Measurements from ENCODE around the gene NBPF3.
"Not testable (repeated sequence)": the region's sequence is repeated elsewhere in the genome, so short reads cannot be mapped to it uniquely, and the experiment has no call there.

NBPF3 gene, protein sequence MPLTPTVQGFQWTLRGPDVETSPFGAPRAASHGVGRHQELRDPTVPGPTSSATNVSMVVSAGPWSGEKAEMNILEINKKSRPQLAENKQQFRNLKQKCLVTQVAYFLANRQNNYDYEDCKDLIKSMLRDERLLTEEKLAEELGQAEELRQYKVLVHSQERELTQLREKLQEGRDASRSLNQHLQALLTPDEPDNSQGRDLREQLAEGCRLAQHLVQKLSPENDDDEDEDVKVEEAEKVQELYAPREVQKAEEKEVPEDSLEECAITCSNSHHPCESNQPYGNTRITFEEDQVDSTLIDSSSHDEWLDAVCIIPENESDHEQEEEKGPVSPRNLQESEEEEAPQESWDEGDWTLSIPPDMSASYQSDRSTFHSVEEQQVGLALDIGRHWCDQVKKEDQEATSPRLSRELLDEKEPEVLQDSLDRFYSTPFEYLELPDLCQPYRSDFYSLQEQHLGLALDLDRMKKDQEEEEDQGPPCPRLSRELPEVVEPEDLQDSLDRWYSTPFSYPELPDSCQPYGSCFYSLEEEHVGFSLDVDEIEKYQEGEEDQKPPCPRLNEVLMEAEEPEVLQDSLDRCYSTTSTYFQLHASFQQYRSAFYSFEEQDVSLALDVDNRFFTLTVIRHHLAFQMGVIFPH

DNA sequence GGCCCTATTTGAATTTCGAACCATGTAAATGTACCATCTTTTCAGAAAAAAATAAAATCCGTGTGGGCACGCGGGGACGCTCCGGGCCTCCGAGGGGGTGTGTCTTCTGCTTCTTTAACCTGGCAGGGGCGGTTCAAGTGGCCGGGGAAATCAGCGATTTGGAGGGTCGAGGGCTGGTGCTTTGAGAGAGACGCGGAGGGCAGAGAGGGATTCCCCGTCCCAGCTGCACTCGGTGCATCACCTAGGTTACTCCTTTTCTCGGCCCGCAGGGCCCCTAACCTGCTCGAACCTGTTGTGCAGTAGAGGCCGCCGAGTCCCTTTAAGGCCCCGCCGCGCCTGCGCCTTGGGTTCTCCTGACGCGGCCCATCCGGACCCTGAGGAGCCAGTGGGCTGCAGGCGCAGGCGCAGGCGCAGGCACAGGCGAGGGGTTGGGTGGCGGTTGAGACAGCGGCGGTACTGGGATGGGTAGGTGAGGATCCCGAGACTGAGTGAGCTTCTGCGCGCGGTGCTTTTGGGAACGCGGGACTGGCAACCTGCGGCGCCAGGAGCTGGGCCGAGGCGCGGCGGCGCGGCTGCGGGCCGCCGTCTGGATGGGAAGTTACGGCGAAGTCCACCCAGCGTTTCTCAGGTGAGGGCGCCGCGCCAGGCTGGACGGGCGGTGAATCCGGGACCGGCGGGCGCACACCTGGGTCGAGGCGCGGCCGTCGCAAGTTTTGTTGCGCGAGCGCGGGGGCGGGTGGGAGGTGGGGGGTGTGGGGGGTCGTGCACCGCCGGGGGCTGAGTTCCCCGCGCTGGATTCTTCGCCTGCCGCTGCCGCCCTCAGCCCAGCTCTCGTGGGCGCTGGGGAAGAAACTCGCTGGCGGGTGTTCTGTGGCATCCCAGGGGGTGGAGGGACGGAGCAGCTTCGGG, at the start of gene NBPF3:
Gene NBPF3, plus strand, starts transcription at position 417 of the 909 bp plus-strand sequence. CDS start 4,950 bp downstream, outside the sequence.
- peak; percentile 47 to 53 for DNase-seq (ENCODE audit: low read depth in 2 of 2)

DNA sequence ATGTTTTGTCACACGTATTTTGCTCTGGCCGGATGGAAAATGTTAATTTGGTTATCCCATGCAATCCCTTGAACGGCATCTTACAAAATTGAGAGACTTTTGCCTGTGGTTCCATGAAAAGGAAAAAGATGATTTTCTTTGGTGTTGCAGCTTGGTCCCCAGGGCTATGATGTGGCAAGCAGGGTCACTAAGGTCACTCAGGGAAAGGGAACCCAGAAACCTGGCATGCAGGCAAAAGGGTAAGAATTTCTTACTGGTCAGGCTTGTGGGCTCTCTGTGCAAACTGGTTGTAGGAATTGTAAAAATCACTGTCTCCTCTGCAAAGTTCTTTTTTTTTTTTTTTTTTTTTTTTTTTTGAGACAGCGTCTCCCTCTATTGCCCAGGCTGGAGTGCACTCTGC, 48.4 kb upstream of the NBPF3 start:
- no peak for DNase-seq (ENCODE audit: low read depth in 2 of 2)

DNA sequence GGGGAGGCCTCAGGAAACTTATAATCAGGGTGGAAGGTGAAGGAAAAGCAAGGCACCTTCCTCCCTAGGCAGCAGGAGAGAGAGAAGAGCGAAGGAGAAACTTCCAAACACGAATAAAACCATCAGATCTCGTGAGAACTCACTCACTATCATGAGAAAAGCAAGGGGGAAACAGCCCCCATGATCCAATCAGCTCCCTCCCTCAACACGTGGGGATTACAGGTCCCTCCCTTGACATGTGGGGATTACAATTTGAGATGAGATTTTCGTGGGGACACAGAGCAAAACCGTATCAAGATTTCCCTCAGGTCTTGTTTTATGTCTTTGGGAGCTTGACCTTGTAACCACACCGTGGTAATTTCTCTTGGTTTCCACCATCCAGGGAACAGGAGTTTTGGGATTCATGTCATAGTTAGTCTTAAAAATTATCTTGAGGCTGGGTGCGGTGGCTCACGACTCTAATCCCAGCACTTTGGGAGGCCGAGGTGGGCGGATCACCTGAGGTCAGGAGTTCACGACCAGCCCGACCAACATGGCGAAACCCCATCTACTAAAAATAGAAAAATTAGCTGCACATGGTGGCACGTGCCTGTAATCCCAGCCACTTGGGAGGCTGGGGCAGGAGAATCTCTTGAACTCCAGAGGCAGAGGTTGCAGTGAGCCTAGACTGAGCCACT, 47.2 kb upstream of the NBPF3 start:
- no peak for DNase-seq (ENCODE audit: low read depth in 2 of 2)

DNA sequence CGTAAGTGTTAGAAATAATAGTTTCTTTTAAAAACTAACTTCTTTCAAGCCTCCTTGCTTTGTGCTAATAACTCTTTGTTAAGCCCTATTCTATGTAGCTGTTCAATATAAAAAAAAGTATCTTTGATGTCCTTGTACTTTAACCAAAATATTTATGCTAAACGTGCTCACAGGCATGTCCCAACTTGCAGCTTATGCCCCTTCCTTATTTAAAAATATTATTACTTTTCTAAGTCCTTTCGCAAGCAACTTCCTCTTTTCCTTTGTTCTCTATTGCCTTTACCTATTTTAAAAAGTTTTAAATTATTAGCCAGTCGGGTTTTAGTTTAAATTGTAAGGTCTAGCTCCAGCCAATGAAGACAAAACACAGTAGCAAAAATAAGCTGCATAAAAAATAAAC, 43.4 kb upstream of the NBPF3 start:
- no peak for DNase-seq (ENCODE audit: low read depth in 2 of 2)

DNA sequence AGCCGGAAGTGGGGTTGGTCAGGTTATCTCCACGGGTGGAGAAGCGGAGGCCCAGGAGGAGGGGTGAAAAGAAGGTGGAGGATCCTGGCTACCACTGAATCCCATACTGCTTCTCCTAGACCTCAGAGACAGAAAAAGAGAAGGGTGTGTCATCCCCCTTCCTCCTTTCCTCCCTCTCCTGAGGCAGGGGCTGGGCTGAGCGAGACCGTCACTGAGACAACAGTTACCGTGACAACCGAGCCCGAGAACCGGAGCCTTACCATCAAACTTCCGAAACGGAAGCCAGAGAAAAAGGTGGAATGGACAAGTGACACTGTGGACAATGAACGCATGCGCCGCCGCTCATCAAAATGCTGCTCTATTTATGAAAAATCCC, 42.1 kb upstream of the NBPF3 start:
- no peak for DNase-seq (ENCODE audit: low read depth in 2 of 2)

DNA sequence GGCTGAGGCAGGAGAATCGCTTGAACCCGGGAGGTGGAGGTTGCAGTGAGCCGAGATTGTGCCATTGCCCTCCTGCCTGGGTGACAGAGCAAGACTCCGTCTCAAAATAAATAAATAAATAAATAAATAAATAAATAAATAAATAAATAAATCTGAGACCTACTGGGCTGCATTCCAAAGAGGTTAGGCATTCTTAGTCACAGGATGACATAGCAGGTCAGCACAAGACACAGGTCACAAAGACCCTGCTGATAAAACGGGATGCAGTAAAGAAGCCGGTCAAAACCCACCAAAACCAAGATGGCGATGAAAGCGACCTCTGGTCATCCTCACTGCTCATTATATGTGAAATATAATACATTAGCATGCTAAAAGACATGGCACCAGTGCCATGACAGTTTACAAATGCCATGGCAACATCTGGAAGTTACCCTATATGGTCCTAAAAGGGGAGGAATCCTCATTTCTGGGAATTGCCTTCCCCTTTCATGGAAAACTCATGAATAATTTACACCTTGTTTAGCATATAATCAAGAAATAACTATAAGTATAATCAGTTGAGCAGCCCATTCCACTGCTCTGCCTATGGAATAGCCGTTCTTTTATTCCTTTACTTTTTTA, 38.1 kb upstream of the NBPF3 start:
- not testable (repeated sequence) for DNase-seq (ENCODE audit: low read depth in 2 of 2)

DNA sequence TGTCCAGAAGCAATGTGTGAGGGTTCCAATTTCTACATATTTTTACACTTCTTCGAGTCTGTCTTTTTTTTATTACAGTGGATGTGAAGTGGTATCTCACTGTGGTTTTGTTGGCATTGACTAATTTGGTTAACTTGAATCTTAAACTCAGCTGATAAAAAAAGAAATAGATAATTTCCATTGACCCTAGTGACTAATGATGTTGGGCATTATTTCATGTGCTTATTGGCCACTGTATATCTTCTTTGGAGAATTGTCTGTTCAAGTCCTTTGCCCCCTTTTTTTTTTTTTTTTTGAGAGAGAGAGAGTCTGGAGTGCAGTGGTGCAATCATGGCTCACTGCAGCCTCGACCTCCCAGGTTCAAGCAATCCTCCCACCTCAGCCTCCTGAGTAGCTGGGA, 33.3 kb upstream of the NBPF3 start:
- no peak for DNase-seq (ENCODE audit: low read depth in 2 of 2)

DNA sequence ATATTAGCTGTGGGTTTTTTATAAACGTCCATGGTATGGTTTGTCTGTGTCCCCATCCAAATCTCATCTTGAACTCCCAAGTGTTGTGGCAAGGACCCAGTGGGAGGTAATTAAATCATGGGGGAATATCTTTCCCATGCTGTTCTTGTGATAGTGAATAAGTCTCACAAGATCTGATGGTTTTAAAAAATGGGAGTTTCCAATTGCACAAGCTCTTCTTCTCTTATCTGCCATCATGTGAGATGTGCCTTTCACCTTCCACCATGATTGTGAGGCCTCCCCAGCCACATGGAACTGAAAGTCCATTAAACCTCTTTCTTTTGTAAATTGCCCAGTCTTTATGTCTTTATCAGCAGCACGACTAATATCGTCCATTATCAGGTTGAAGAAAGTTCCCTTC, 30.0 kb upstream of the NBPF3 start:
- not testable (repeated sequence) for DNase-seq (ENCODE audit: low read depth in 2 of 2)

DNA sequence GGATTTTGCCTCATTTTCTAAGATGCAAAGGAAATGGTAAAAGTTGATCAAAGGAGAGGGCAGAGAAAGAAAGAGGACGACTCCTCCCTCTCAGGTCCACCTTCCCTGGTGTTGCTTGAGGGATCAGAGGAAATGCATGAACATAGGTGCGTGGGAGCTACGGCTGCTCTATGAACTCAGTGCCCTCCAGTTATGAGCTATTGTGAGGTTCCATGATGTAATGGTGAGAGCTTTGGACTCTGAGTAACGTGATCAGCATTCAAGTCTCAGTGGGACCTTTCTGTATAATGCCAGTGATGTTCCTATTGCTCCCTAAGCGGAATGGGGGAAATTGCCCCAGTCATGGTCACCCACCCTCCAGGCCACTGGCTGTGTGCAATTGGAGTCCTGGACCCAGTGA, 25.9 kb upstream of the NBPF3 start:
- DNase-seq (ENCODE audit: low read depth in 2 of 2): no peak

DNA sequence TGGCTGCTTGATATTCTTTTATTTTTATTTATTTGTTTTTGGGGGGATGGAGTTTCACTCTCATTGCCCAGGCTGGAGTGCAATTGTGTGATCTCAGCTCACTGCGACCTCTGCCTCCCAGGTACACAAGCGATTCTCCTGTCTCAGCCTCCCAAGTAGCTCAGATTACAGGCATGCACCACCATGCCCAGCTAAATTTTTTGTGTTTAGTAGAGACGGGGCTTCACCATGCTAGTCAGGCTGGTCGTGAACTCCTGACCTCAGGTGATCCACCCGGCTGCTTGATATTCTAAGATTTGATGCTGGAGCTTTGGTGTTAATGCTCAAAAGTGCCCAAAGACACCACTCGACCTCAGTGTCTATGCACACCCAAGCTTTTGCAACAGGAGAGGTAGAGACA, 19.6 kb upstream of the NBPF3 start:
- DNase-seq (ENCODE audit: low read depth in 2 of 2): not testable (repeated sequence)

DNA sequence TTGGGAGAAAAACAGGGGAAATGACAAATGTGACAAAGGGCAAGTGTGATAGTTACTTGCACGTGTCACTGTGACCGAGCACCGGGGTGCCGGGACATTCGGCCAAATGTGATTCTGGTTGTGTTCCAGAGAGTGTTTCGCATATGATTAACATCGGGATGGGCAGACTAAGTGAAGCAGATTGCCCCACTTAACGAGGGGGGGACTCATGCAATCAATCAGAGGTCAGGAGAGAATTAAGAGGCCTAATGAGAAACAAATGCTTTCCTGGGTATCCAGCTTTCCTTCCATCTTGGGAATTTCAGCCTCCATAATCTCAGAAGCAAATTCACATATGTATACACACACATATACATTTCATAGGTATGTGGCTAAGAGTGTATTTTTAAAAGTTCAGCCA, 18.6 kb upstream of the NBPF3 start:
- not testable (repeated sequence) for DNase-seq (ENCODE audit: low read depth in 2 of 2)

DNA sequence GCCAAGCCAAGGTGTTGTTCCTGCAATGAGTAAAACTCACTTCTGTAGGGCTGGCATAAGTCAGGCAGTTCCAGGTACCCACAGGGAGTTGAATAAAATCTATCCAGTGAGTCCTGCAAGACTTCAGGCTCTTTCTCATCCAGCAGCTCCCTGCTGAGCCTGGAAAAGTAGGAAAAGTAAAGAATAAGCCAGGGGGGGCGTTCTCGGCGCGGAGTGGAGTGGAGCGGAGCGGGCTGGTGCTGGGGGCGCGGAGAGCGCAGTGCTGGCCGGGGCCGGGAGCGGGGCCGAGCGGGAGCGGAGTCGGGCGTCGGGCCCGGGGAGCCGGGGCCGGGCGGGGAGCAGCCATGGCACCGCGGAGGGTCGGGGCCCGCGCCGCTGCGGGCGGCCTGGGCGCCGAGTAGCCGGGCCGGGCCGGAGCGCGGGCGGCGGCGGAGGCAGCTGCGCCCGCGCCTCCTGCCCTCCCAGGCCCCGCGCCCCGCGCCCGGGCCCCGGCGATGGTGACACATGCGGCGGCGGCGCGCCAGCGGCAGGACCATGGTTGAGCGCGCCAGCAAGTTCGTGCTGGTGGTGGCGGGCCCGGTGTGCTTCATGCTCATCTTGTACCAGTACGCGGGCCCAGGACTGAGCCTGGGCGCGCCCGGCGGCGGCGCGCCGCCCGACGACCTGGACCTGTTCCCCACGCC, 12.0 kb upstream of the NBPF3 start:
- not testable (repeated sequence) for DNase-seq (ENCODE audit: low read depth in 2 of 2)

DNA sequence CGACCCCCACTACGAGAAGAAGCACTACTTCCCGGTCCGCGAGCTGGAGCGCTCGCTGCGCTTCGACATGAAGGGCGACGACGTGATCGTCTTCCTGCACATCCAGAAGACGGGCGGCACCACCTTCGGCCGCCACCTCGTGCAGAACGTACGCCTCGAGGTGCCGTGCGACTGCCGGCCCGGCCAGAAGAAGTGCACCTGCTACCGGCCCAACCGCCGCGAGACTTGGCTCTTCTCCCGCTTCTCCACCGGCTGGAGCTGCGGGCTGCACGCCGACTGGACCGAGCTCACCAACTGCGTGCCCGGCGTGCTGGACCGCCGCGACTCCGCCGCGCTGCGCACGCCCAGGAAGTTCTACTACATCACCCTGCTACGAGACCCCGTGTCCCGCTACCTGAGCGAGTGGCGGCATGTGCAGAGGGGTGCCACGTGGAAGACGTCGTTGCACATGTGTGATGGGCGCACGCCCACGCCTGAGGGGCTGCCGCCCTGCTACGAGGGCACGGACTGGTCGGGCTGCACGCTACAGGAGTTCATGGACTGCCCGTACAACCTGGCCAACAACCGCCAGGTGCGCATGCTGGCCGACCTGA, 11.4 kb upstream of the NBPF3 start:
- DNase-seq (ENCODE audit: low read depth in 2 of 2): not testable (repeated sequence)

DNA sequence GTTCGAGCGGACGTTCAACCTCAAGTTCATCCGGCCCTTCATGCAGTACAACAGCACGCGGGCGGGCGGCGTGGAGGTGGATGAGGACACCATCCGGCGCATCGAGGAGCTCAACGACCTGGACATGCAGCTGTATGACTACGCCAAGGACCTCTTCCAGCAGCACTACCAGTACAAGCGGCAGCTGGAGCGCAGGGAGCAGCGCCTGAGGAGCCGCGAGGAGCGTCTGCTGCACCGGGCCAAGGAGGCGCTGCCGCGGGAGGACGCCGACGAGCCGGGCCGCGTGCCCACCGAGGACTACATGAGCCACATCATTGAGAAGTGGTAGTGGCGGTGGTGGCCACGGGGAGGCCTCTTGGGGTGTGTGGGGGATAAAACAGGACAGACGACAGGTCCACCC, 10.7 kb upstream of the NBPF3 start:
- not testable (repeated sequence) for DNase-seq (ENCODE audit: low read depth in 2 of 2)

DNA sequence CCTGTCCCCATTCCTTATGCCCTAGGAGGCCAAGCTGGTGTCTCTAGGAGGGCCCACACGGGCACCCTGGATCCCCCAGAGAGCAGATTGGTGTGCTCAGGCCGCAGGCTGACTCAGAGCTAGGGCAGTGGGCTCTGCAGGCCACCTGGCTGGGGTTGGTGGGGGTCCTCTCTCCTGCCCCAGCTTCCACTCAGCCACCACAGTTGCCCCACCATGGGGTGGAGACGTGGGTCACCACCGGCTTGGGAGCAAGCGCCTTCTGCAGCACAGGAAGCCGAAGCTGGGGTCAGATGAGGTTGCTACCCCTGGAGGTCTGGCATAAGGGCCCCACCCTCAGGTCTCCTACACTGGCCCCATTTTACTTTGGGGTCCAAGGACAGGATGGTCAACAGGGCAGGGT, 9.1 kb upstream of the NBPF3 start:
- DNase-seq (ENCODE audit: low read depth in 2 of 2): not testable (repeated sequence)

DNA sequence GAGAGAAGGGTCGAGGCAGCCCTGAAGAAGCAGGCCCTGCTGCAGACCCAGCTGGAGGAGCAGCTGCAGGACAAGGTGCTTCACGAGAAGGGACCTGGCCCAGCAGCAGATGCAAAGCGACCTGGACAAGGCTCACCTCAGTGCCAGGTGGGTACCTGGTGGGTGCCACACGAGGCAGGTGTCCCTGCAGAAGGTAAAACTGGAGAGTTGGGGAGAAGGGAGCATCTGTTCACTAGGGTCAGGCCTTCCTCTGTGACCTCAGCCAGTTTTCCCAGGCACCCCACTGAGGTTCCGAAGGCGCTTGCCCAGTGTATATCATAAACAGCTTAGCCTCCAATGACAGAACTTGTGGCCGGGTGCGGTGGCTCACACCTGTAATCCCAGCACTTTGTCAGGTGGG, 5.5 kb upstream of the NBPF3 start:
- DNase-seq (ENCODE audit: low read depth in 2 of 2): no peak

DNA sequence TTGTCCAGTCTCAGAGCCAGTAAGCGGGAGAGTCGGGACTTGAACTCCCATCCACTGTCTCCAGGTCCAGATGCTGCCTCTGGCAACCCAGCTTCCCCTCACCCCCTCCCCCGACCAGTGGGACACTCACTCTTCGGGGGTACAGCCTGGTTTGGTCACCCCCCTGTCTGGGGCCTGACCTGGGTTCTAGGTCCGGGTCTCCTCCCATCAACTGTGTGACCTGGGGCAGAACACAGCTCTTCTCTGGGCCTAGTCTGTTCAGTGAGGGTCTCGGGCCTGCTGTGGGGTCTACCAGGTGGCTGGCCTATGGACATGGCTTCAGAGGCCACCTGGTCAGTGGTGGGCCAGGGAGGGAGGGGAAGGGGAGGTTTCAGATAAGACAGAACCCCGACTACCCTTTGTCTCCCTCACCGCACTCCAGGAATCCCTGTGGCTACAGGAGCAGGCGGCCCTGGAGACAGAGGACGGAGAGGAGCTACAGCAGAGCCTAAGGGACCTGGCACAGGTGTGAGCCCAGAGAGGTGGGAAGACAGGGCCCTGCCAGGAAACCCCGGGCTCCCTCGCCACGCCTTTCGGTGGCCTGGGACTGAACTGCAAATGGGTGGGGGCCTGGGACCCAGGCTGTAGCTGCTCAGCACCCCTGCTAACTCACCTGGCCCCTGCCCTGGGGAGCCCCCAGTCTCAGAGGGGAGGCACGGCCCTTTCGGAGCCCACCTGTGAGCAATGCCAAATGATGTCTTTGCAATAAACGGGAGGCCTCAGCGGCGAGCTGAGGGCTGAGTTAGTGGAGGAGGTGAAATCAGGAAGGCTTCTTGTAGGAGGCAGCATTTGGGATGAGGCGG, 4.1 kb upstream of the NBPF3 start:
- no peak for DNase-seq (ENCODE audit: low read depth in 2 of 2)

DNA sequence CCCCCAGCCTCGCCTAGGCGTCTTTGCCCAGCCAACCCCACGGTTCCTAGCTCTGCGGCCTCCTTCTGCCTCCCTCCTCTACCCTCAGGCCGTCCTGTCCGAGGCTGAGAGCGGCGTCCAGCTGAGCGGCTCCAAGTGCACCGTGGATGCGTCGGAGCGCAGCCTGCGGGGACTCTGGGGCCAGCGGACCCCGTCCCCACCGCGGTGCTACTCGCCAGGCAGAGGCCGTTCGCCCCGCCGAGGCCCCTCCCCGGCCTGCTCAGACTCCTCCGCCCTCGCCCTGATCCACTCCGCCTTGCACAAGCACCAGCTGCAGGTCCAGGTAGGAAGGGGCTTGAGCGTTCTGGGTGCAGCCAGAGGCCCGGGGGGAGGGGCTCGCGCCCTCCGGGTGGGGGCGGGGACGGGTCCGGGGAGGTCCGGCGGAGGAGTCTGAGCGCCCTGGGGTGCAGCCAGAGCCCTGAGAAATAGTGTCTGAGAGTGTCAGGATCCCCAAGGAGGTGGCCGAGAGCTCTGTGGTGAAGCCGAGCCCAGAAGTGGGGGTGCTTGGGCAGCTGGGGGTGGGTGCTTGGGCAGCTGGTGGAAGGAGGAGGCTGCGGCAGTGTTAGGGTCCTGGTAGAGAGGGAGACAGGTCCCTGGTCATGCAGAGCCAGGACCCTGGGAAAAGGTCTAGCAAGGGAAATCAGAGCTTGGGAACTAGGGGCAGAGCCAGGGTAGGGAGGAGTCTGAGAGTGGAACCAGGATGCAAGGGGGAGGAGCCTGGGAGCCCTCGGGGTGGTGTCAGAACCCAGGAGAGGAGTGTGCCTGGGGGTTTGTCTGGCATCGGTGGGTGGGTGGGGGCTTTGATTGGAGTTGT, 3.2 kb upstream of the NBPF3 start:
- DNase-seq (ENCODE audit: low read depth in 2 of 2): no peak

DNA sequence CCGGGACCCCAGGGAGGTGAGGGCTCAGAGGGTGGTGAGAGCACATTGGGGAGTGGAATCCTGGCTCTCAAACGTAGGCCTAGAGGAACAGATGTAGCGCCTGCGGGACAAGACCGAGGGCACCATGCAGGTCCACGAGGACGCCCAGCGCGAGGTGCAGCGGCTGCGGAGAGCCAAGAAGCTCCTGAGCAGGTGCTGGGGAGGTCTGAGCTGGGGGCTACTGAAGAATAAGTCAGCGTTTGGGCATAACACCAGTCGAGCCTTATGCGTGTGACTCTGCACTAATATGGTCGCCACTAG, 2.6 kb upstream of the NBPF3 start:
- DNase-seq (ENCODE audit: low read depth in 2 of 2): no peak
